Body of pancreas (tissue), 4 donors: ENCODE data around the gene TNRC6B. TPM values are rescaled to one million over a fixed set of nuclear protein-coding genes. Genes with fewer than 3 reads are reported as not detected.

Source experiments
- ATAC-seq: fragments of 150-250 bp; one replicate; pipeline ENCODE4 v1.9.1; 2016
- DNase-seq, 4 donors: peaks; one replicate each; pipeline ENCODE4 v3.0.0-alpha.2; 2019
- H3K27ac ChIP-seq, 4 donors: fragments of 200-600 bp; sonication (generic); 1 replicate in 3 of 4; 2 replicates in 1 of 4; pipeline versions ENCODE4 v1.5.1 to v1.6.1; 2016 to 2019; ENCODE audit warnings: mild to moderate bottlenecking in 1 of 4, mixed read lengths in 1 of 4, moderate library complexity in 1 of 4
- H3K27me3 ChIP-seq, 2 donors: fragments of 200-600 bp; sonication (generic); one replicate each; pipeline ENCODE4 v1.6.0; 2016; ENCODE audit warnings: mild to moderate bottlenecking in 1 of 2
- H3K36me3 ChIP-seq, 2 donors: fragments of 200-600 bp; sonication (generic); replicated peaks in 1 of 2; 2 replicates each; pipeline ENCODE4 v1.5.1; 2016; ENCODE audit warnings: low read depth in 2 of 2; ENCODE audit not compliant: insufficient read depth in 1 of 2
- H3K4me1 ChIP-seq: fragments of 200-600 bp; sonication (generic); one replicate; pipeline ENCODE4 v1.6.0; 2016
- H3K4me3 ChIP-seq, 2 donors: fragments of 200-600 bp; sonication (generic); 1 replicate in 1 of 2; 2 replicates in 1 of 2; pipeline ENCODE4 v1.5.1; 2016 to 2019
- H3K9me3 ChIP-seq, 3 donors: fragments of 200-600 bp; sonication (generic); 1 replicate in 2 of 3; 2 replicates in 1 of 3; pipeline ENCODE4 v1.5.1; 2016
- POLR2A ChIP-seq, 3 donors: fragments of 450-650 bp; IDR thresholded peaks; one replicate each; pipeline ENCODE4 v1.6.1; 2016; ENCODE audit warnings: antibody characterized with exemption in 3 of 3, mild to moderate bottlenecking in 2 of 3
- WGBS, 2 donors: methylation state at CpG; one replicate each; pipeline ENCODE4 v1.1.5; 2017; 5-methylcytosine and 5-hydroxymethylcytosine counted together
- intact Hi-C: fragments of 100-400 bp; cut with DNase I; formaldehyde crosslinking; loops from one replicate; pipeline ENCODE4 v1.15.1; 2023
- total RNA-seq, 2 donors: library from RNA; depleted of rRNA; stranded (reverse); fragments of >200 nt; gene quantifications; one replicate each; pipeline ENCODE4 v1.1.0, GENCODE V29; 2016
- TF ChIP-seq, protein P1 (sequence below), 7 experiments: fragments of 450-650 bp in 4 of 7; fragments of 200-600 bp in 3 of 7; sonication (generic) in 3 of 7; IDR thresholded peaks; one replicate each; pipeline ENCODE4 v1.5.1; 2016 to 2019; ENCODE audit warnings: antibody characterized with exemption in 7 of 7

TNRC6B gene
- total RNA-seq, 2 donors from 2014 or later = 25.2 to 39.9 TPM

DNA sequence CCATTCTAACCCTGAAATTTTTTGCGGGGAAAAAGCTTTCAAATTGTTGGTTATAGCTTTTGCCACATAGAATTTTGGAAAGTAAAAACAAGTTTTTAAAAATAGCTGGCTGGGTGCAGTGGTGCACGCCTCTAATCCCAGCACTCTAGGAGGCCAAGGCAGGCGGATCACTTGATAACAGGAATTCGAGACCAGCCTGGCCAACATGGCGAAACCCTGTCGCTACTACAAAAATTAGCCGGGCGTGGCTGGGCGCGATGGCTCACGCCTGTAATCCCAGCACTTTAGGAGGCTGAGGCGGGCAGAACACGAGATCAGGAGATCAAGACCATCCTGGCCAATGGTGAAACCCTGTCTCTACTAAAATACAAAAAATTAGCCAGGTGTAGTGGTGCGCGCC, 54.9 kb downstream of the TNRC6B start:
- intact Hi-C loops = no loop called here
- ATAC-seq (no peak), DNase-seq (no peak)
- Histone ChIP-seq H3K27ac (no peak overlapping the region), H3K4me3 (no peak overlapping the region), H3K4me1 (peaks cover 7% of the 10 kb centered on the region), H3K27me3 (no peaks in the 10 kb centered on the region), H3K36me3 (no peaks in the 10 kb centered on the region), H3K9me3 (no peaks in the 10 kb centered on the region)
- TF ChIP-seq, protein P1, sequence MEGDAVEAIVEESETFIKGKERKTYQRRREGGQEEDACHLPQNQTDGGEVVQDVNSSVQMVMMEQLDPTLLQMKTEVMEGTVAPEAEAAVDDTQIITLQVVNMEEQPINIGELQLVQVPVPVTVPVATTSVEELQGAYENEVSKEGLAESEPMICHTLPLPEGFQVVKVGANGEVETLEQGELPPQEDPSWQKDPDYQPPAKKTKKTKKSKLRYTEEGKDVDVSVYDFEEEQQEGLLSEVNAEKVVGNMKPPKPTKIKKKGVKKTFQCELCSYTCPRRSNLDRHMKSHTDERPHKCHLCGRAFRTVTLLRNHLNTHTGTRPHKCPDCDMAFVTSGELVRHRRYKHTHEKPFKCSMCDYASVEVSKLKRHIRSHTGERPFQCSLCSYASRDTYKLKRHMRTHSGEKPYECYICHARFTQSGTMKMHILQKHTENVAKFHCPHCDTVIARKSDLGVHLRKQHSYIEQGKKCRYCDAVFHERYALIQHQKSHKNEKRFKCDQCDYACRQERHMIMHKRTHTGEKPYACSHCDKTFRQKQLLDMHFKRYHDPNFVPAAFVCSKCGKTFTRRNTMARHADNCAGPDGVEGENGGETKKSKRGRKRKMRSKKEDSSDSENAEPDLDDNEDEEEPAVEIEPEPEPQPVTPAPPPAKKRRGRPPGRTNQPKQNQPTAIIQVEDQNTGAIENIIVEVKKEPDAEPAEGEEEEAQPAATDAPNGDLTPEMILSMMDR (IDR thresholded peaks at IDR 0.05) = no peak
- no peak for TF ChIP-seq POLR2A (IDR thresholded peaks at IDR 0.05)
- 90 to 95% methylated on average over 14 to 15 of the region's 15 CpGs for WGBS, 2 donors

- Histone ChIP-seq H3K4me3 (no peak overlapping the region), H3K9me3 (no peaks in the 10 kb centered on the region), H3K36me3 (no peaks in the 10 kb centered on the region), H3K27me3 (no peaks in the 10 kb centered on the region), H3K27ac (no peak overlapping the region), H3K4me1 (peaks cover 12% of the 10 kb centered on the region)
- WGBS, 2 donors = 93 to 96% methylated on average over 8 of the region's 8 CpGs
- ATAC-seq (no peak), DNase-seq (no peak)
- intact Hi-C loops = no loop called here
- no peak for TF ChIP-seq POLR2A (IDR thresholded peaks at IDR 0.05)
- TF ChIP-seq, protein P1 (IDR thresholded peaks at IDR 0.05) = no peak
Observed at GRCh38 chr22:40233886-40234285, 56.2 kb downstream of the TNRC6B start.

DNA sequence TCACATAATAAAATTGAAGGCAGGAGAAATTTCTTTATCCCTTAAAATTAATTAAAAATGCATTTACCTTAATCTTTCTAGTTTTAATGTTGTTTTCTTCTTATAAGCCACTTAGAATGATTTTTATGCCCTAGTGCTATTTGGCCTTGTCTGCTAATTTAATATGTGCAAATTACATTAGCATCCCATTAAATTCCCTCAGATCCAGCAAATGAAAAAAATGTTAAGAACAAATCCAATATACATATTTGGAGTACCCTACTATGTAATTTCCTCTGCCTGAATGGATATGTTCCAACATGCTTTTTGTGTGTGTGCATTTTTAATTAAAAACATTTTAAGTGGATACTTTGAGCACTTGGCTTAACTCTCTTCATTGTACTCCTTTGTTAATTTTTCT, 56.9 kb downstream of the TNRC6B start:
- Histone ChIP-seq H3K36me3 (no peaks in the 10 kb centered on the region), H3K4me3 (no peak overlapping the region), H3K27ac (no peak overlapping the region), H3K4me1 (peaks cover 20% of the 10 kb centered on the region), H3K9me3 (no peaks in the 10 kb centered on the region), H3K27me3 (no peaks in the 10 kb centered on the region)
- ATAC-seq (no peak), DNase-seq (no peak)
- intact Hi-C loops = no loop called here
- no peak for TF ChIP-seq POLR2A (IDR thresholded peaks at IDR 0.05)
- TF ChIP-seq, protein P1 (IDR thresholded peaks at IDR 0.05) = no peak

DNA sequence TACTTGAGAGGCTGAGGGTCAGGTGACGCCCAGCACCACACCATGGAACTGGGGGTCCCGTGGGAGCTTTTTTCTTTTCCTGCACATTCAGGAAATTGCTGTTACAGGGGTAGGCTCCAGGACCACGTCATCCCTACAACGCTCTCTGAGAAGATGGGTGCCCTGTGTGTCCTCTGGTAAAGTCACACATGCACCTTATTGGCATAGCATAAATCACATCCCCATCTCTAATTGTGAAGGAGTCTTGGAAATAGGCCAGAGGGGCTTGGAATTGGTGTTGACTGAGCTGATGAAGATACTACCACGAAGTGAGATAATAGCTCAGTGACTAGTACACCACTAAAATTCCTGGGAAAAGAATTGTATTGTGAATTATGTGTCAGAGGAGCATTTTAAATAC, 57.6 kb downstream of the TNRC6B start:
- ATAC-seq = no peak
- no peak for TF ChIP-seq POLR2A (IDR thresholded peaks at IDR 0.05)
- TF ChIP-seq, protein P1 (IDR thresholded peaks at IDR 0.05) = no peak
- 34 to 78% methylated on average over 5 of the region's 5 CpGs for WGBS, 2 donors

DNA sequence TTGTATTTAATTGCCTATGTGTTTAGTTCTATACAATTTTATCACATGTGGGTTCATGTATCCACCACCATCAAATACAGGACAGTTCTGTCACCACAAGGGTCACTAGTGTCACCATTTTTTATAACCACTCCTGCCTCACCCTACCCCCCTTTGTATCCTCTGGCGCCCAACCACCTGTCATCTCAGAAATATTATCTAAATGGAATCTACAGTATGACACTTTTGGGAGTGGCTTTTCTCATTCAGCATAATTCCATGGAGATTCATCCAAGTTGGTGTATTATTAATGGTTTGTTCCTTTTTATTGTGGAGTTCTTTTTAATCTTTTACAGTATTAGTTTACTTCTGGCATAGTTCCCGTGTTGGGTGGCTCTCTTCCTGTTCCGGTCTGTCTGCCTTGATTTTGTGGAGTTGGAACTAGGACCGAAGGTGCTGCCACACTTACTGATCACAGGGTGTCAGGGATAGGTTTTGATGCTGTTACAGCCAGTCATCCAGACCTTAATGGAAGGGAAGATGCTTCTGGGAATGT, 58.5 kb downstream of the TNRC6B start:
- DNase-seq (no peak), ATAC-seq (no peak)
- Histone ChIP-seq H3K27me3 (no peaks in the 10 kb centered on the region), H3K4me3 (no peak overlapping the region), H3K27ac (no peak overlapping the region), H3K36me3 (no peaks in the 10 kb centered on the region), H3K9me3 (no peaks in the 10 kb centered on the region), H3K4me1 (peaks cover 35% of the 10 kb centered on the region)
- 47 to 49% methylated on average over 4 of the region's 4 CpGs for WGBS, 2 donors
- no peak for TF ChIP-seq POLR2A (IDR thresholded peaks at IDR 0.05)
- TF ChIP-seq, protein P1 (IDR thresholded peaks at IDR 0.05) = no peak
- intact Hi-C loops = no loop called here

More for the DNA sequence above, 57.6 kb downstream of the TNRC6B start:
- DNase-seq = no peak
- Histone ChIP-seq H3K36me3 (no peaks in the 10 kb centered on the region), H3K27ac (no peak overlapping the region), H3K27me3 (no peaks in the 10 kb centered on the region), H3K4me1 (peaks cover 26% of the 10 kb centered on the region), H3K9me3 (no peaks in the 10 kb centered on the region), H3K4me3 (no peak overlapping the region)
- intact Hi-C loops = no loop called here
